Activated B cell treated with CpG ODN at 0.5 μM for 24 hours (primary cell): ENCODE data around the gene SPOCK1. TPM values are rescaled to one million over a fixed set of nuclear protein-coding genes. Genes with fewer than 3 reads are reported as not detected.
"Not testable (repeated sequence)": the region's sequence is repeated elsewhere in the genome, so short reads cannot be mapped to it uniquely, and the experiment has no call there.

Source experiments
- ATAC-seq: fragments of 200-7000 bp; cut with Tn5 transposase; one replicate; pipeline ENCODE4 v1.10.0; 2021; ENCODE audit warnings: low read depth, mild to moderate bottlenecking, moderate library complexity
- CTCF ChIA-PET: fragments of 350-600 bp; sonication (Branson Sonifier 250); formaldehyde crosslinking; loops from one replicate; lab custom pipeline; 2021; ENCODE audit warnings: antibody characterized with exemption; lab: Charles Lee
- POLR2A ChIA-PET: fragments of 350-600 bp; sonication (Branson Sonifier 250); formaldehyde crosslinking; loops from one replicate; lab custom pipeline; 2021; ENCODE audit warnings: antibody characterized with exemption; lab: Charles Lee
- DNase-seq: peaks from one replicate; pipeline ENCODE4 v3.0.0; 2022
- H3K27ac Mint-ChIP-seq: one replicate; pipeline ENCODE4 v1.8.0; 2020; ENCODE audit warnings: mixed read lengths
- H3K27me3 Mint-ChIP-seq: one replicate; pipeline ENCODE4 v1.8.0; 2021; ENCODE audit warnings: mixed read lengths
- H3K36me3 Mint-ChIP-seq: one replicate; pipeline ENCODE4 v1.8.0; 2021; ENCODE audit warnings: low read depth, mixed read lengths
- H3K4me1 Mint-ChIP-seq: one replicate; pipeline ENCODE4 v1.8.0; 2021; ENCODE audit warnings: mixed read lengths
- H3K4me3 Mint-ChIP-seq: one replicate; pipeline ENCODE4 v1.8.0; 2020; ENCODE audit warnings: mild to moderate bottlenecking, mixed read lengths
- H3K9me3 Mint-ChIP-seq: one replicate; pipeline ENCODE4 v1.8.0; 2020; ENCODE audit warnings: mixed read lengths
- intact Hi-C: fragments of 100-400 bp; cut with micrococcal nuclease; formaldehyde crosslinking; loops from one replicate; pipeline ENCODE4 v1.15.1; 2024
- total RNA-seq: library from RNA; stranded (reverse); gene quantifications from 2 replicates; pipeline ENCODE4 v1.2.3, GENCODE V29; 2022
- TF ChIP-seq, protein P1 (sequence below): fragments of 200-600 bp; IDR thresholded peaks from one replicate; pipeline ENCODE4 v1.8.0; 2022; ENCODE audit warnings: antibody characterized with exemption, mild to moderate bottlenecking

The SPOCK1 gene
- total RNA-seq, 1 donor from 2014 or later = not detected

DNA sequence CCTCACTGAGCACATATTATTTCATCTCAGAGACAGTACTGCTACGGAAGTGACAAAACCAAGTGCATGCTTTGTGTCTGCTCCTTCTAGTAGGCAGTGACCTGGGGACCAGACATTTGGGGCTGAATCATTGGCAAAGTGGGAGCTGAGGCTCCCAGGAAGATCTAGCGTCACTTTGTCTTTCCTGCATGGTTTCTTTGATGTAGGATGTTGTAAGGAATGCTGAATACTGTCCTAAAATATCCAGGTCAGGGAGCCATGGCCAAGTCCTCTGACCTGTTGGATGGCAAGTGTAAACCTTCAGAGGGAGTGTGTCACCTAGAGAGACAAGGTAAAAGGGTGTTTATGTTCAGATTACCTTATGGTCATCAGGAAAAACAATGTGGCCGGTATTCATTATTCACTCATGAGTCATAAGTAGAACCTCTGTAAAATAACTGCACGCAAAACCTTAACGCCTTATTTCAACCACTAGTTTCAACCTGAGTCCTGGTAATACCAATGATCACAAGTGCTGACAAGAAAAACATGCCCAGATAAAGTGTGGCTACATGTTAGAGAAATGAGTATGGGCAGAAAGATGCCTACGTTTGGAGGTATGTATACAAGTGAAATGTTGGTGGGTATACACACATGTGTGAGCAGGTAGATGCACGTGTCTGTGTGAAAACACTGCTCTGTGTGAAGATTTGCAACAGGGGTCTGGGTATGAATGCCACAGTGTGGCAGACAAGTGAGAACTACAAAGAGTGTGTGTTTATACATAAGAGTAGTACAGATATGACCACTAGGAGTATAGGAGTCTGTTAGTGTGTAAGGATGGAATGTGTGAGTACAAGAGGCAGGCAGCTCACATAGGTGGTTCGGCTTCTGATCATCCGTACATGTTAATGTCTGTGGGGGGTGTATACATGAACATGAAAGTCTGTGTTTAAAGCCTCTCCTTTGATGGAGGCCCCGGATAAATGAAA lies 263.9 kb downstream of the SPOCK1 start:
- H3K9me3 Mint-ChIP-seq = no peaks in the 10 kb centered on the region
- intact Hi-C loops = no loop called here
- TF ChIP-seq, protein P1, sequence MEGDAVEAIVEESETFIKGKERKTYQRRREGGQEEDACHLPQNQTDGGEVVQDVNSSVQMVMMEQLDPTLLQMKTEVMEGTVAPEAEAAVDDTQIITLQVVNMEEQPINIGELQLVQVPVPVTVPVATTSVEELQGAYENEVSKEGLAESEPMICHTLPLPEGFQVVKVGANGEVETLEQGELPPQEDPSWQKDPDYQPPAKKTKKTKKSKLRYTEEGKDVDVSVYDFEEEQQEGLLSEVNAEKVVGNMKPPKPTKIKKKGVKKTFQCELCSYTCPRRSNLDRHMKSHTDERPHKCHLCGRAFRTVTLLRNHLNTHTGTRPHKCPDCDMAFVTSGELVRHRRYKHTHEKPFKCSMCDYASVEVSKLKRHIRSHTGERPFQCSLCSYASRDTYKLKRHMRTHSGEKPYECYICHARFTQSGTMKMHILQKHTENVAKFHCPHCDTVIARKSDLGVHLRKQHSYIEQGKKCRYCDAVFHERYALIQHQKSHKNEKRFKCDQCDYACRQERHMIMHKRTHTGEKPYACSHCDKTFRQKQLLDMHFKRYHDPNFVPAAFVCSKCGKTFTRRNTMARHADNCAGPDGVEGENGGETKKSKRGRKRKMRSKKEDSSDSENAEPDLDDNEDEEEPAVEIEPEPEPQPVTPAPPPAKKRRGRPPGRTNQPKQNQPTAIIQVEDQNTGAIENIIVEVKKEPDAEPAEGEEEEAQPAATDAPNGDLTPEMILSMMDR = no peak
- POLR2A ChIA-PET = no interaction called here
- H3K4me1 Mint-ChIP-seq = no peaks in the 10 kb centered on the region
- DNase-seq (no peak), ATAC-seq (no peak)
- CTCF ChIA-PET = no interaction called here
- no peaks in the 10 kb centered on the region for H3K36me3 Mint-ChIP-seq
- no peak overlapping the region for H3K27ac Mint-ChIP-seq
- H3K27me3 Mint-ChIP-seq = no peaks in the 10 kb centered on the region
- H3K4me3 Mint-ChIP-seq = no peak overlapping the region

DNA sequence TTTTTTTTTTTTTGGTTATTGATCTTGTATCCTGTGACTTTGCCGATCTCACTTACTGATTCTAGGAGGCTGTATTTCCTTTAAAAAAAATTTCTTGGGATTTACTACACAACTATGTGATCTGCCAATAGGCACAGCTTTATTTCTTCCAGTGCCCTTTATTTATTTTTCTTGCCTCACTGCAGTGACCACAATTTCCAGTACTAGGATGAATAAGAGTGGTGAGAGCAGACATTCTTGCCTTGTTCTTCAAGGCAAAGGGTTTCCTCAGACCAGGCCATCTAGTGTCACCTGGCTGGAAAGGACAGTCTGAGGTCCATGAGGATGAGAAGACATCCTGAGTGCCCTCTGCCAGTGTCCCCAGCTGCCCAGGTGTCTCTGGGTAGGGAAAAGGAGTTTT lies 265.4 kb downstream of the SPOCK1 start:
- Mint-ChIP-seq H3K27me3 (no peaks in the 10 kb centered on the region), H3K27ac (no peak overlapping the region), H3K4me1 (no peaks in the 10 kb centered on the region), H3K4me3 (no peak overlapping the region), H3K36me3 (no peaks in the 10 kb centered on the region), H3K9me3 (no peaks in the 10 kb centered on the region)
- DNase-seq (no peak), ATAC-seq (no peak)
- intact Hi-C loops = no loop called here
- TF ChIP-seq, protein P1 = no peak
- POLR2A ChIA-PET = no interaction called here
- CTCF ChIA-PET = no interaction called here

DNA sequence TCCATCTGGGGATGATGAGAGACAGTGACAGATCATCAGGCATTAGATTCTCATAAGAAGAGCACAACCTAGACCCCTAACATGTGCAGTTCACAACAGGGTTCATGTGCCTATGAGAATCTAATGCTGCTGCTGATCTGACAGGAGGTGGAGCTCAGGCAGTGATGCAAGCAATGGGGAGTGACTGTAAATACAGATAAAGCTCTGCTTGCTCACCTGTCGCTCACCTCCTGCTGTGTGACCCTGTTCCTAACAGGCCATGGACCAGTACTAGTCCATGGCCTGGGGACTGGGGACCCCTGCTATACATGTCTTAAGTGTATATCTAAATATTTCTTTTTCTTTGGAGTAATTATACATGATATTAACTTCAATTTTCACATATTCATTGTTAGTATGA lies 265.8 kb downstream of the SPOCK1 start:
- H3K4me3 Mint-ChIP-seq, intact Hi-C loops, H3K9me3 Mint-ChIP-seq, DNase-seq, H3K27me3 Mint-ChIP-seq, ATAC-seq, CTCF ChIA-PET, H3K36me3 Mint-ChIP-seq, H3K27ac Mint-ChIP-seq, POLR2A ChIA-PET, H3K4me1 Mint-ChIP-seq: not testable (repeated sequence)

DNA sequence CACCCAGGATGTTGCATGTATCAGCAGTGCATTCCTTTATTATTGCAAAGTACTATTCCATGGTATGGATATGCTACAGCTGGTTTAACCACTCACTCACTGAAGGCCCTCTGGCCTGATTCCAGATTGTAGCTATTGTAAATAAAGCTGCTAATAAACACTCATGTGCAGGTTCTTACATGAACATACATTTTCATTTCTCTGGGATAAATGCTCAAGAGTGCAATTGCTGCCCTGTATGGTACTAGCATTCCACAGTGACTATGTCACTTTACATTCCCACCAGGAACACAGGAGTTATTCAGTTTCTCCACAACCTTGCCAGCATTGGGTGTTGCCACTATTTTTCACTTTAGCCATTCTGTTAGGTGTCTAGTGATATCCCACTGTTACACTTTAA lies 267.6 kb downstream of the SPOCK1 start:
- no peaks in the 10 kb centered on the region for H3K27me3 Mint-ChIP-seq
- H3K27ac Mint-ChIP-seq = no peak overlapping the region
- no peaks in the 10 kb centered on the region for H3K4me1 Mint-ChIP-seq
- no peaks in the 10 kb centered on the region for H3K36me3 Mint-ChIP-seq
- no peak for ATAC-seq
- H3K4me3 Mint-ChIP-seq = no peak overlapping the region
- TF ChIP-seq, protein P1 = no peak
- POLR2A ChIA-PET = no interaction called here
- CTCF ChIA-PET = no interaction called here
- intact Hi-C loops = no loop called here
- no peaks in the 10 kb centered on the region for H3K9me3 Mint-ChIP-seq
- no peak for DNase-seq

DNA sequence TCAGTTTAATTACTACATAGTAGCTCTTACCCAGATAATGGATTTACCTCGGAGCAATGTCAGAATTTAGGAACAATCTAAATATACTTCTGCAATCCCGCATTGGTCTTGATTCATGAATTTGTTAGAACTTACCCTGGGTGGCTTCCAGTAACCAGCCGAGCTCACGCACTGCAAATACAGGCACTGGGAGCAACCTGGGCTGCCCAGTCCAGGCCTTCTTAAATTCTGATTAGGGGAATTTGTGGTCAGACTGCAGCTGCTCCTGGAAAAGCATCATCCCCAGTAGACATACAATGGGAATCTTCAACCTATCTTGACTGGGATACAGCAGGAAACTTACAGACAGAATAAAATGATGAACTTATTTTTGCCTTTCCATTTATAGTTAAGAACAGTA lies 270.3 kb downstream of the SPOCK1 start:
- Mint-ChIP-seq H3K4me1 (no peaks in the 10 kb centered on the region), H3K9me3 (no peaks in the 10 kb centered on the region)

More for the DNA sequence above, 270.3 kb downstream of the SPOCK1 start:
- Mint-ChIP-seq H3K36me3 (no peaks in the 10 kb centered on the region), H3K4me3 (no peak overlapping the region), H3K27me3 (no peaks in the 10 kb centered on the region), H3K27ac (no peak overlapping the region)
- TF ChIP-seq, protein P1 = no peak
- DNase-seq (no peak), ATAC-seq (no peak)
- POLR2A ChIA-PET = no interaction called here
- intact Hi-C loops = no loop called here
- CTCF ChIA-PET = no interaction called here
